Vagina (tissue), 2 donors: ENCODE data around the gene CYP46A1. TPM values are rescaled to one million over a fixed set of nuclear protein-coding genes. Genes with fewer than 3 reads are reported as not detected.

Experiments used
- DNase-seq, 2 donors: peaks; one replicate each; pipeline ENCODE4 v3.0.0-alpha.2; 2017; ENCODE audit errors: extremely low spot score in 2 of 2
- H3K27ac ChIP-seq: fragments of 200-600 bp; sonication (generic); one replicate; pipeline ENCODE4 v1.5.1; 2019
- H3K27me3 ChIP-seq: fragments of 200-600 bp; sonication (generic); one replicate; pipeline ENCODE4 v1.5.1; 2019
- H3K36me3 ChIP-seq, 2 donors: fragments of 200-600 bp; sonication (generic); one replicate each; pipeline ENCODE4 v1.5.1; 2017 to 2019
- H3K4me1 ChIP-seq: fragments of 200-600 bp; sonication (generic); one replicate; pipeline ENCODE4 v1.5.1; 2019
- H3K4me3 ChIP-seq, 2 donors: fragments of 200-600 bp; sonication (generic); 1 replicate in 1 of 2; 2 replicates in 1 of 2; pipeline ENCODE4 v1.5.1; 2016 to 2019
- H3K9me3 ChIP-seq: fragments of 200-600 bp; sonication (generic); one replicate; pipeline ENCODE4 v1.5.1; 2019
- CTCF ChIP-seq, 3 experiments: fragments of 450-650 bp in 2 of 3; fragments of 200-600 bp in 1 of 3; sonication (generic) in 1 of 3; IDR thresholded peaks; one replicate each; pipeline ENCODE4 v1.5.1; 2017 to 2019; ENCODE audit warnings: antibody characterized with exemption in 3 of 3, mild to moderate bottlenecking in 2 of 3, moderate library complexity in 2 of 3
- POLR2A ChIP-seq, 2 donors: fragments of 450-650 bp; IDR thresholded peaks; one replicate each; pipeline ENCODE4 v1.6.1; 2017; ENCODE audit warnings: antibody characterized with exemption in 2 of 2, mild to moderate bottlenecking in 2 of 2, moderate library complexity in 2 of 2
- POLR2AphosphoS5 ChIP-seq, 2 donors: sonication (generic); formaldehyde crosslinking; IDR thresholded peaks; one replicate each; pipeline ENCODE4 v1.9.0; 2017; ENCODE audit warnings: antibody characterized with exemption in 2 of 2, mild to moderate bottlenecking in 2 of 2, low read depth in 1 of 2; ENCODE audit not compliant: insufficient read depth in 1 of 2
- intact Hi-C: fragments of 100-400 bp; cut with DNase I; formaldehyde crosslinking; loops from one replicate; pipeline ENCODE4 v1.15.1; 2023
- total RNA-seq: library from RNA; depleted of rRNA; stranded (reverse); fragments of >200 nt; gene quantifications from one replicate; pipeline ENCODE4 v1.2.3, GENCODE V29; 2016

The CYP46A1 gene
- total RNA-seq, 1 donor from 2014 or later, result 1.2 TPM

GRCh38 chr14:99742509-99743487 lies 58.7 kb downstream of the CYP46A1 start:
- no peak overlapping the region for H3K4me3 ChIP-seq
- H3K9me3 ChIP-seq, result no peaks in the 10 kb centered on the region
- H3K27ac ChIP-seq, result no peak overlapping the region
- H3K36me3 ChIP-seq, result no peaks in the 10 kb centered on the region
- DNase-seq, result no peak
- TF ChIP-seq POLR2A (IDR thresholded peaks at IDR 0.05) (no peak), CTCF (IDR thresholded peaks at IDR 0.05) (no peak), POLR2AphosphoS5 (IDR thresholded peaks at IDR 0.05; ENCODE audit: insufficient read depth in 1 of 2, low read depth in 1 of 2) (no peak)
- H3K4me1 ChIP-seq, result peaks cover 35% of the 10 kb centered on the region
- intact Hi-C loops, result no loop called here
- H3K27me3 ChIP-seq, result no peaks in the 10 kb centered on the region

- intact Hi-C loops, result no loop called here
- Histone ChIP-seq H3K36me3 (no peaks in the 10 kb centered on the region), H3K27ac (peak overlapping the region; percentile 67), H3K9me3 (no peaks in the 10 kb centered on the region), H3K4me1 (peaks cover 36% of the 10 kb centered on the region), H3K27me3 (no peaks in the 10 kb centered on the region), H3K4me3 (no peak overlapping the region)
- TF ChIP-seq POLR2AphosphoS5 (IDR thresholded peaks at IDR 0.05; ENCODE audit: insufficient read depth in 1 of 2, low read depth in 1 of 2), result no peak
- no peak for TF ChIP-seq CTCF (IDR thresholded peaks at IDR 0.05)
- TF ChIP-seq POLR2A (IDR thresholded peaks at IDR 0.05), result no peak
- DNase-seq, result no peak
Observed at GRCh38 chr14:99744199-99744872, 60.2 kb downstream of the CYP46A1 start.

- H3K36me3 ChIP-seq, result no peaks in the 10 kb centered on the region
- H3K4me3 ChIP-seq, result no peak overlapping the region
- peaks cover 41% of the 10 kb centered on the region for H3K4me1 ChIP-seq
- H3K27ac ChIP-seq, result peak overlapping the region; percentile 67
- TF ChIP-seq CTCF (IDR thresholded peaks at IDR 0.05), result no peak
- TF ChIP-seq POLR2AphosphoS5 (IDR thresholded peaks at IDR 0.05; ENCODE audit: insufficient read depth in 1 of 2, low read depth in 1 of 2), result no peak
- TF ChIP-seq POLR2A (IDR thresholded peaks at IDR 0.05), result no peak
- no peaks in the 10 kb centered on the region for H3K27me3 ChIP-seq
- no peaks in the 10 kb centered on the region for H3K9me3 ChIP-seq
- no peak for DNase-seq
- intact Hi-C loops, result loop anchor here (5.0 kb wide), 1 partner anchor 47 kb away; the partner anchor contains the start of gene EML1
Observed at GRCh38 chr14:99744873-99745224, 60.8 kb downstream of the CYP46A1 start.

GRCh38 chr14:99745307-99745951 lies 61.3 kb downstream of the CYP46A1 start:
- no peak for TF ChIP-seq CTCF (IDR thresholded peaks at IDR 0.05)
- no peak for TF ChIP-seq POLR2A (IDR thresholded peaks at IDR 0.05)
- TF ChIP-seq POLR2AphosphoS5 (IDR thresholded peaks at IDR 0.05; ENCODE audit: insufficient read depth in 1 of 2, low read depth in 1 of 2), result no peak
- Histone ChIP-seq H3K9me3 (no peaks in the 10 kb centered on the region), H3K4me3 (no peak overlapping the region), H3K27me3 (no peaks in the 10 kb centered on the region), H3K27ac (peak overlapping the region; percentile 67), H3K4me1 (peaks cover 47% of the 10 kb centered on the region), H3K36me3 (no peaks in the 10 kb centered on the region)
- no peak for DNase-seq
- intact Hi-C loops, result loop anchor here (5.0 kb wide), 1 partner anchor 47 kb away; the partner anchor contains the start of gene EML1
